GM18861 (cell line): Measurements from ENCODE around the gene DDX52.
"Not testable (repeated sequence)": the region's sequence is repeated elsewhere in the genome, so short reads cannot be mapped to it uniquely, and the experiment has no call there.

Experiments used
- ATAC-seq: cut with Tn5 transposase; IDR thresholded peaks from one replicate; pipeline ENCODE4 v1.9.1; 2021; ENCODE audit not compliant: unreplicated experiment

The DDX52 gene, protein sequence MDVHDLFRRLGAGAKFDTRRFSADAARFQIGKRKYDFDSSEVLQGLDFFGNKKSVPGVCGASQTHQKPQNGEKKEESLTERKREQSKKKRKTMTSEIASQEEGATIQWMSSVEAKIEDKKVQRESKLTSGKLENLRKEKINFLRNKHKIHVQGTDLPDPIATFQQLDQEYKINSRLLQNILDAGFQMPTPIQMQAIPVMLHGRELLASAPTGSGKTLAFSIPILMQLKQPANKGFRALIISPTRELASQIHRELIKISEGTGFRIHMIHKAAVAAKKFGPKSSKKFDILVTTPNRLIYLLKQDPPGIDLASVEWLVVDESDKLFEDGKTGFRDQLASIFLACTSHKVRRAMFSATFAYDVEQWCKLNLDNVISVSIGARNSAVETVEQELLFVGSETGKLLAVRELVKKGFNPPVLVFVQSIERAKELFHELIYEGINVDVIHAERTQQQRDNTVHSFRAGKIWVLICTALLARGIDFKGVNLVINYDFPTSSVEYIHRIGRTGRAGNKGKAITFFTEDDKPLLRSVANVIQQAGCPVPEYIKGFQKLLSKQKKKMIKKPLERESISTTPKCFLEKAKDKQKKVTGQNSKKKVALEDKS

DNA sequence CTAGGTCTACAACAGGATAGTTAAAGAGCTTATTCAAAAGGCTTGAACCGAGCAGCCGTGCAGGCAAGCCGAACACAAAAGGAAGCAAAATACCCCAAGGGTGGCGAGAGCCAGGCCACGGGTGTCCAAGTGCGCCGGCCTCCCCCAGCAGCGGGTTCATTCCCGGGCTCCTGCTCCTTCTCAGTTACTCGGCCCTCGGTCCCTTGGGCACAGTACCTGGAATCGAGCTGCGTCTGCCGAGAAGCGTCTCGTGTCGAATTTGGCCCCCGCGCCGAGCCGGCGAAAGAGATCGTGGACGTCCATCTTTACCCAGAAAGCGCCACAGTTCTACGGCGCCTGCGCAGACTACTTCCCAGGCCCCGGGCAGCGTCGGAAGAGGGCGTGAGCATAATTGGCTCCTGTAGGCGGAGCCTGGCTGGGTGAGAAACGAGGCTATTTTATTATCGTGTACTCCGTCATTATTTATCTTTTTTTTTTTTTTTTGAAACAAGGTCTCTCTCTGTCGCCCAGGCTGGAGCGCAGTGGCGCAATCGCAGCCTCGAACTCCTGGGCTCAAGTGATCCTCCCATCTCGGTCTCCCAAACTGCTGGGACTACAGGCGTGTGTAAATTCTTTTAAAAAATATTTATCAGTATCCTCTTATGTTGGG lies at the start of gene DDX52:
DDX52 (minus strand) TSS at position 329 of the 649 bp plus-strand sequence; CDS start at position 303, 26 bp downstream.
- peak; percentile 89 for ATAC-seq

DNA sequence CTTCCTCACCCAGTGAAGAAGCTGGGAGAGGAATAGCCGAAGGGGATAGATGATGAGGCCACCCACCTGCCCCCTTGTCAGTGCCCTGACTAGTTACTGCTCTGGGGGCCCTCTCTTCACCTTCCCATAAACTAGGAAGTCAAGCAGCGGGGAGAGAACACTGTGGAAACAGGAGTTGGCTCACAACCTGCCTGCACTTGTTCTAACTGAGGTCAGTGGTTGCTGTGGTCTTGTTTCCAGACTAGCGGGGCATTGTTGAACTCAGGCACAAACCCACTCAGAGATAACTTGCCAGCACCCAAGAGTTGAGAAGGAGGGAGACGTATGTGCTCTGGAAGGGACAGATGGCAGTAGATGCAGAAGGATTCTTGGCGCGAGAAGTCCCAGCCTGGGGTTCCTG lies 48.6 kb upstream of the DDX52 start:
- ATAC-seq = no peak

DNA sequence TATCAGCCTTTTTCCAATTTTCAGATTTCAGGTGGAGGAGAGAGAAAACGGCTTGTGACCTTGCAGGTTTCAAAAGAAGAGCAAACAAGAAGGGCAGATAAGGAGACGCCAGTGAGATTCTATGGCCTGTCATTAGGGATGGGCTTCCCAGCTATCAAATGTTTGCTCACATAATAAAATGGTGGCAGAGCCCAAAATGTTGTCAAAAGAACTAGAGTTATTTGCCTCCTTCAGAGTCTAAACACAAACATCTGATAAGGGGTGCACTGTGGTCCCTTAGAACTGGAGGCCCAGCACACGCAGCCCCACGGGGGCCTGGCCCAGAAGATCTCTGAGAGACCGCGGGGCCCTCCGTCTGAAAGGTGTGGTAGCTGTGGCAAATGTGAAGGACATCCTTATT lies 46.1 kb upstream of the DDX52 start:
- ATAC-seq = no peak

DNA sequence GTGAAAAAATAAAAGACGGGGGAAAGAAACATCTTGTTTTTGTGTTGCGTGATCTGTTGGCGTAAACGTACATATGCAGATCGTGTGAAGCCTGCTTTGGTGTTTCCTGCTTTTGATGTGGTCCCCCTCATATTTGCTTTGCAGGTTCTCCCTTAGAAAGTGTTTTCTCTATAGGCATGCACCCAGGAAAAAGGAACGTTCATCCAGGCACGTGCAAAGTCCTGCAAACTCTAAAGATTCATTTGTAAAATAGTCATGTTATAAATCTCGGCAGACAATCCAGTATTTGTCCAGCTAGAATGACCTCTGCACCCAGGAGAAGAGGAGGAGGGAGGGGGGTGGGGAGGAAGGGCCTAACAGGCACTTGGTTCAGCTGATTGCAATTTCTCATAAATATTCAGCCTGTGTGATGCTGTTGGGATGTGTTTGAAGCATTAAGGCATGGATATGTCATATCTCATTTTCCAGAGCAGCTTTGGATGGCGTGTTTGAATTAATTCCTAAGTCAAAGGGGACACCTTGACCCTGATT lies 40.3 kb upstream of the DDX52 start:
- no peak for ATAC-seq

DNA sequence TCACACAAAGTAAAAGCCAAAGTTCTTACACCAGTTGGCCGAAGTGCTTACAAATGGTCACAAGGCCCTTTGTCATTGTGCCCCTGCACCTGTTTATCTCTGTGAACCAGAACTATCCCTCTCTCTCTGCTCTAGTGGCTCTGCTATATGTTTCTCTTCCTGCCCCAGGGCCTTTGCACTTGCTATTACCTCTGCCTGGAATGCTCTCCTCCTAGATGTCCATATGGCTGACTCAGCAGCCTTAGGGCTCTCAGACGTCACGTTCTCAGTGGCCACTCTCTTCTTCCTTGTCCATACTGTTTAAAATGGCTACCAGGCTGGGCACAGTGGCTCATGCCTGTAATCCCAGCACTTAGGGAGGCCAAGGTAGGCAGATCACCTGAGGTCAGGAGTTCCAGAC lies 38.8 kb upstream of the DDX52 start:
- ATAC-seq = no peak

DNA sequence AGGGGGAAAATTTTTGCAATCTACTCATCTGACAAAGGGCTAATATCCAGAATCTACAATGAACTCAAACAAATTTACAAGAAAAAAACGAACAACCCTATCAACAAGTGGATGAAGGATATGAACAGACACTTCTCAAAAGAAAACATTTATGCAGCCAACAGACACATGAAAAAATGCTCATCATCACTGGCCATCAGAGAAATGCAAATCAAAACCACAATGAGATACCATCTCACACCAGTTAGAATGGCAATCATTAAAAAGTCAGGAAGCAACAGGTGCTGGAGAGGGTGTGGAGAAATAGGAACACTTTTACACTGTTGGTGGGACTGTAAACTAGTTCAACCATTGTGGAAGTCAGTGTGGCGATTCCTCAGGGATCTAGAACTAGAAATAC lies 36.7 kb upstream of the DDX52 start:
- not testable (repeated sequence) for ATAC-seq

DNA sequence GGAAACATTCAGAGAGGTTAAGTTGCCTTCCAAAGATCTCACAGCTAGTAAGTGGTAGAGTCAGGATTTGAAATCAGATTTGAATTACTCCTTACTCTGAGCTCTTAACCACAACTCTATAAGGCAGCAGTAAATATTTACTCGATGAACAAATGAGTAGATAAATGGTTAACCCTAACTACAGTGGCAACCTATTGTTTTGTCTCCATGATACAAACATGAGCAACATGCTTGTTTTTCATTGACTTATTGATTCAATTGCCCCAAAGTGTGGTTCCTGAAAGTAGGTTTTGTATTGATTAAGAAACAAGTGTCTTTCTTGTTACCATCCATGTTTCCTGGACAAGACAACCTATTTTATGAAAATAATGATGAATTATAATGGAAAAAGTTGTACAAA lies 34.8 kb upstream of the DDX52 start:
- ATAC-seq = no peak

DNA sequence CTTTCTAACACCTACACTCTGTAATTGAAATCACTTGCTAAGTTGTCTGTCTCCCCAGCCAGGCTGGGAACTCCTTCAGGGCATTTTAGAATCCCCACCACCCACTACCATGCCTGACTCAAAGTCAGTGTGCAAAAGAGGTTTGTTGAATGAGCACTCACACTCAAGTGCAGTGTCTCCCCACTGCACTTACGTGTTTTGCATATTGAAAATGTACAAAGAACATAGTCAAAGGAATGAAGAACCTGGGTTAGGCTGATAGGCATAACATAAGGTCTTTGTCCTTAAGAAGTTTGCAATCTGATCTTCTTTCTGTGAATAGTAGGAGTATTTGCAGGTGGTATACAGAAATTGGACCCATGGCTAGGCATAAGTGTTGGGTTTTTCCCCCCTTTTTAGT lies 33.8 kb upstream of the DDX52 start:
- ATAC-seq = no peak

DNA sequence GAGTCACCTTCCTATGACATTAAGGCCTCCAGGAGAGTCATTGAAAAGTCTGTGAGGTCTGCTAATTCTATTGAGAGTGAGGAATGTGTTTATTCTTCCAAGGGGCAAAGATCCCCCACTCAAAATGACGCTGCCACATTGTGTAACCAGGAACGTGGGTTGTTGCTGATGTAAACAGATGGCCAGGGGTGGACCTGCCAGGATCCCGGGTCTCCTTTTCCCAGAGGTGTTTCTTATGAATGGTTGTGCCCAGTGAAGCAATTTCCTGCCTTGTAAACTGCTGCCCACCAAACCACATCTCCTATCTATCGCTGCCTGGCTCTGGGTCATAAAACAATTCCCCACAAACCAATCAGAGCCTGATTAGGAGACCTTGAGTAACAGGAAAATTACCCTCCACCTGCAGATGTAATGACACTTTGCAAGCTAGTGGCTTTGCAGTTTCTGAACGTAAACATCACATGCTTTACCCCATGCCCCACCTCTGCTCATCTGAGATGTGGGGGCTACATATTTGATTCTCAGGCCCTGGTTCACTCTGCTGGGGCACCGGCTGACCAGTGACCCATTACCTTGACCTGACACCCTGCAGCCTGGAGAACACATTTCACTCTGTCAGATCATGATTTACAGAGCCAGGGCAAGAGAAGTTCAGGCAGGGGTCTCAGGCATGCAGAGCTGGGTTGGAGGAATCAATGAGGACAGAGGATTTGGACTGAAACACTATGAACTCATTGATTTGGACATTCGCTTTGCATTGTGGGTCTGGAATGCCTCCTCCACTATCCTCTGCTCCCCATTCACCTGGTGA lies 33.1 kb upstream of the DDX52 start:
- no peak for ATAC-seq

DNA sequence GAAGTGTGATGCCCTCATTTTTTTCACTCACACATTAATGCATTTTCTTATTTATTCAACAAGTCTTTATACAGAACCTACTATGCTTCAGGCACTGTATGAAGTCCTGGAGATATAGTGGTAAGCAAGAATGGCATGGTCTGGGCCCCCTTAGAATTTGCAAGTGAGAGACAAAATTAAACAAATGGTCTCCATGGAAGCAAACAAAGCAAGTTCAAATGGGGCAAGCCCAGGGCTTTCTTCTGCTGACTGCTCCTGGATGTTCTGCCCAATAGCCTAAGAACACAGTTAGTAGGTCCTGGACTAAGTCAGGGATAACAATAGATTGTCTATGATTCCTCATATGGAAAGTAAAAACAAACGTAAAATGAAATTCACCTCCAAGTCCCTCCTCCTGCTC lies 31.3 kb upstream of the DDX52 start:
- ATAC-seq = no peak

DNA sequence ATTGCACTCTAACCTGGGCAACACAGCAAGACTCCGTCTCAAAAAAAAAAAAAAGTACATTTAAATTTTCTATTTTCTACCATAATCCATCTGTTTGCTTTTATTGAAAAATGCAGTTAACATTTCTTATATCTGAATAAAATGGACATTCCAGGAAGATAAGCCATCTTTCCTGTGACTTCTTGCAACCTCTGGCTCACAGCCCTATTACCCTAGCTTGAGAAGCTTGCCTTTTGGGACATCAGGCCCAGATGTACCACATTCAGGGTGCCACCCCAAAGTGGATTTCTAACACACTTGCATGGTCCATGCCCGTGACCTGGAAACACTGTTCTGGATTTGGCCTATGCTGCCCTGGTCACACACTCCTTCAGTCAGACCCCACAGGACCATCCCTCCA lies 30.1 kb upstream of the DDX52 start:
- no peak for ATAC-seq

DNA sequence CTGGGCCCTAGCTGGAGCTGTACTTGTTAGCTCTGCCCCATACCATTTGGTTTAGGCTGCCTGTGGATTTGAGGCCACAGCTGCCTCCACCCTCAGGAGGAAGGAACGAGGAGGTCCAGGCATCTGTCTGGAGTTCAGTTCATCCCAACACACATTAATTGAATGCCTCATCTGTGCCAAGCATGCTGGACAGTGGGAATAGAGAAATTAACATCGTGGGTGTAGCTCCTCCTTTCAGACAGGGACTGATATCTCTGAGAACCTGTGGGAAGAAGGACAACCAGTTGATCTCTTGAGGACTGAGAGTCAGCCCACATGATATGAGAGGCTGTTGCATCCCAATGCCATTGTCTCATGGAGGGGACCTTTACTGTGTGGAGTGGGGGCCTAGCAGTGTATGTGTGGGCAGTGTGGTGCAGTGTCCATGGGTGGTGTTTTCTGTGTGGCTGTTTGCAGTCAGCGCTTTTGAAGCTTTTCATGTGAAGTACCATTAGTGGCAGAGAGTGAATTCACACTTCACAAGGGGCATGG lies 29.4 kb upstream of the DDX52 start:
- no peak for ATAC-seq

DNA sequence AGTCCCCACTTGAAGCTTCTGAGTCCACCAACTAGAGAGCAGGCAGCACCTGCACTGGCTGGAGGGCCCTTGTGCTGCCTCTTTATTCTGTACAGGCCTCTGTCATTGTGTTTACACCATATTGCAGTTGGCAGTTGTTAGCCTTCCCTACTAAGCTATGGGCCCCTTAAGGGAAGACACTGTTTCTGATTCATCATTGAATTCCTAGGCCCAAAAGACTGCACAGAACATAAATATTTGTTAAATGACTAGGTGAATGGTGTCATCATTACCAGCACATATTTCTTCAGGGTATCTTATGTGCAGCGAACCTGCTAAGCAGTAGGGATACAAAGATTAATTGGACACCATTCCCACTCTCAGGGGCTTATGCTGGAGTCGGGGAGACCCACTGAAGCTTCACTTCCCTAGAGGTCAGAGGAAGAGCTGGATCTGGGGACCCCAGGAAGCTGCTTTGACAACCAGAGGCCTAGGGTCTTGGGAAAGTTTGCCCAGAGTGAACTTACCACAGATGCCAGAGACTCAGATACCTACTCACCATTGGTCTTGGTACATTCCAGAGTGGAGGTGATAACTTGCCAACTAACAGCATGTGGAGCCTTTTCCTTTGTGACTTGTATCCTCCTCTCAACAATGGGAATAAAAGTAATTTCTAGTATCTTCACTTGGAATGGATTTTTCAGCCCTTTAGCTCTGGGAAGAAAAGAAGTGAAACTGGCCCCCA lies 28.7 kb upstream of the DDX52 start:
- ATAC-seq = no peak

DNA sequence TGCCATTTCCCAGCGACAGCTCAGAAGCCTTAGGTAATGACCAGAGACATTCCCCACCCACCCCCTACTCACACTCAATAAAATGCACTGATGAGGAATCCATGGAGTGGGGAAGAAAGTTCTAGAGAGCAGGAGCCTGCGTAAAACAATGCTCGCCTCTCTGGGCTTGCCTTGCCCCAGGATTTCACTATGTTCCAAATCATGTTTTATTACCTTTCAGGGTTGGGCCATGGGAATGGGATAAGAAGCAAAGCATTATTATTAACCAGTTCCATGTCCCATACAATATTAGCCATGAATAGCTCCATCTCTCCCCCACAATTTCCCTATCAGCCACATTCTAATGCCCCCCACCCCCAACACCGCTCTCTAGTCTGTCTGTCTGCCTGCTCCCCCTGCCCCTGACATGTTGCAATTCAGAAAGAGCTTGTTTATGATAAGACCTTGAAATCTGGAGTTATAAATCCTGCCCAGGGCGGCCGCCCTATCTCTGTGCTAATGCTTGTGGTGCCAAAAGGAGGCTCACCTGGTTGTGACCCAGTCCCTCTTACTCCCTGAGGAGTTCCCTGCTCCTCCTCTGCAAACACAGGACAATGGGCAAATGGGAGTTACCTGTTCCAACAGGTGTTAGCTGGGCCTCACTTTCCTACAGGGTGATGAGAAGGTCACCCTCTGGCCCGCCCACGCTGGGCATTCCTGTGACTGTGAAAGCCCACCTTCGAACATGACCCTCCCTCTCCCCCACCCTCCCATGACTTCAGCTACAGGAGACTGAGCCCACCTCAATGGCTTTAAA lies 28.0 kb upstream of the DDX52 start:
- ATAC-seq = no peak

DNA sequence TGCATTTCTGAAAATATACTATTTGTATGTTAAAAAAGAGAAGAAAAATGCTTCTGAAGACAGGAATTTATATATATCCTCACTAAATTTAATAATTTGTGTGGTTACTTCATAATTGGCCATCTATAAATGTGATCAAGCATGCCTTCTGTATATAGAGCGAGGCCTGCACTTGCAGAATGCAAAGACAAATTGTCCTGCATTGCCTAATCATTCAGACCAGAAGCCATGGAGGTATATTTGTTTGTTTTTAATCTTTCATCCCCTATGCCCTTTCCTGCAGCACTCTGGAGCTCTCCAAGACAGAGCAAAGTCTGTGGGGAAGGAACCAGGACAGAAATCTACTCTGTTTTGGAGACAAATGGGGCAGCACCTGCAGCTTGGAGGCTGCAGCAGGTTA lies 23.8 kb upstream of the DDX52 start:
- ATAC-seq = no peak

DNA sequence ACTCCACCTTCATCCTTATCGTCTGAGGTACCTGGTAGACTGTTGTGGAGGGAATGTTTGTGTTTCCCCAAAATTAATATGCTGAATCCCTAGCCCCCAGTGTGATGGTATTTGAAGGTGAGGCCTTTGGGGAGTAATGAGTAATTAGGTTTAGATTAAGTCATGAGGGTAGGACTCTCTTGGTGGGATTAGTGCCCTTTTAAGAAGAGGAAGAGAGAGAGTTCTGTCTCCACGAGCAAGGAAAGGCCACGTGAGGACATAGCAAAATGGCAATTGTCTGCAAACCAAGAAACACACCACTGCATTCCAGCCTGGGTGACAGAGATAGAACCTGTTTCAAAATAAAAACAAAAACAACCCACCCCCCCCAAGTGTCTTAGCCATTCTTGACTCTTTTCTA lies 21.0 kb upstream of the DDX52 start:
- ATAC-seq = no peak

DNA sequence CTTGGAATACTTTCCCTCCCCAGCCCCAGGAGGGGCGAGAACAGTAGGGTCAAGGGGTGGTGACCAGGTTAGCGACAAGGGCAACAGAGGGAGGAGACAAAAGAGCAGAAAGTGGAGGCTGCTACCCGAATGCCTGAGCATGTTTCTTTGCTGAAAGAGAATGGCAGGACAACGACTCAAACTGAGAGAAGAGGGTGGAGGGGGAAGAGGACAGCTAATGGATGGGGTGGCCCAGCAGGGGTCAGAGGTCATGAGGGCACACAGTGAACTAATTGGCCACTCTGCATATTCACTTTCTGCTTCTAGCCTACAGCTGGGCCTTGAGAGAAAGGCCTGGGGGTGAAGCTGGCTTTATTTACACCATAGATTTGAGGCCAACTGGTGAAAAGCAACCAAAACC lies 19.1 kb upstream of the DDX52 start:
- no peak for ATAC-seq

DNA sequence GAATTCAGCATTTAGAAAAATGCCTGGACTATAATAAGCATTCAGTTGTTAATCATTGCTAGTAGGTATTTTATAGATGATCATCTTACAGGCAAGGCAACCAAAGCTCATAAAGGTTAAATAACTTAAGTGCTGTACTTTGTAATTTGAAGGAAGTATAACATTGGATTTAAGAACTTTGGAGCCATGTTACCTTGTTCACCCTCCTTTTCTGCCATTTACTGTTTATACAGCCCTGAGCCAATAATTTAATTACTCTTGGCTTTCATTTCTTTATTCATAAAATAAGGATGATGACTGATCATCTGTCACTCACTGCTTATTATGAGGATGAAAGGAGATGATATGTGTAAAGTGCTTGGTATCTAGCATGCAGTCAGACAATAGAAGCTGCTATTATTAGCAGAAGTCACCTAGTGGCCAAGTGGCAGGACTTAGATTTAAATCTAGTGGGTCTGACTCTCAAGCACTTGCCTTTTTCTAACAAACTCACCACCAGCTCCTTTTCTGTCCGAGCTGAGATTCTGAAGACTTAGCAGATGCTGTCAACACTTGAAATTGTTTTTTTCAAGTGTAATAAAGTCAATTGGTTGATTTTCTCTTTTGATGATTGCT lies 18.3 kb upstream of the DDX52 start:
- no peak for ATAC-seq

DNA sequence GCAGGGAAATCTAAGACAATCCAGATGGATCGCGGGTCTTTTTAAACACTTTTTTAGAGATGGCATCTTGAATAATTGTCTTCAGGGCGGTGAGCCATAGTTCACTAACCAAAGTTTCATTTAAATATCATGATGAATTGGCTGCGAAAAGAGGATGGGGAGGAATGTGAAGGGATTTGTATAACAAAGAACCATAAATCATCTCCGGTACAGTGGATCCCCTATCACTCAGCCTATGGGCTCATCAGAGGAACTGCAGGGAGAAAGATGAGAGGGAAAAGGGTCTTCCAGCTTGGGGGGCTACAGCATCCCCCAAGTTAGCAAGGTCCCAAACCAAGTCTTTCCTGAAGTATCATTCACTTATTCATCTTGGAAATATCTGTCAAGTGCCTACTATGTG lies 16.7 kb upstream of the DDX52 start:
- no peak for ATAC-seq
